Measurements from ENCODE around the gene FBN3. TPM values are rescaled to one million over a fixed set of nuclear protein-coding genes. Genes with fewer than 3 reads are reported as not detected.

The FBN3 gene
- total and polyA plus RNA-seq, 2 experiments from 2014 or later: 5.6 to 15.1 TPM

DNA sequence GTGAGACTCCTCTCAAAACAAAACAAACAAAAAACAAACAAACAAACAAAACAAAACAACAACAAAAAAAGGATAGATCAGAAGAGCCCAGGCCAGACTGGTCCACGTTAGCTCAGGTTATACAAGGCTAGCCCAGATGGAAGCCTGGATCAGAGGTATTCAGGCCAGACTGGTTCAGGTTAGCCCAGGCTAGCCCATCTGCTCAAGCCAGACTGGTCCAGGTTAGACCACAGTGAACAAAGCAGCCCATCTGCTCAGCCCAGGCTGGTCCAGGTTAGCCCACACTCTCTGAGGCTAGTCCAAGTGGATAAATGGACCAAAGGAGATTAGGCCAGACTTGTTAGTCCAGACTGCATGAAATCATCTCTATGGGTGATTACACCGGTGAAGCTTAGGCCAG lies 55.7 kb downstream of the FBN3 start:
- Histone ChIP-seq H3K4me3 (no peak overlapping the region), H3K27me3 (no peaks in the 10 kb centered on the region), H3K9me3 (ENCODE audit: low read depth) (peaks cover 4% of the 10 kb centered on the region), H3K27ac (no peak overlapping the region), H3K36me3 (peaks cover 4% of the 10 kb centered on the region), H3K4me1 (ENCODE audit: low read depth) (no peaks in the 10 kb centered on the region)
- no peak for DNase-seq (ENCODE audit: low read depth in 1 of 2, low spot score in 1 of 2)
- TF ChIP-seq, protein P1, sequence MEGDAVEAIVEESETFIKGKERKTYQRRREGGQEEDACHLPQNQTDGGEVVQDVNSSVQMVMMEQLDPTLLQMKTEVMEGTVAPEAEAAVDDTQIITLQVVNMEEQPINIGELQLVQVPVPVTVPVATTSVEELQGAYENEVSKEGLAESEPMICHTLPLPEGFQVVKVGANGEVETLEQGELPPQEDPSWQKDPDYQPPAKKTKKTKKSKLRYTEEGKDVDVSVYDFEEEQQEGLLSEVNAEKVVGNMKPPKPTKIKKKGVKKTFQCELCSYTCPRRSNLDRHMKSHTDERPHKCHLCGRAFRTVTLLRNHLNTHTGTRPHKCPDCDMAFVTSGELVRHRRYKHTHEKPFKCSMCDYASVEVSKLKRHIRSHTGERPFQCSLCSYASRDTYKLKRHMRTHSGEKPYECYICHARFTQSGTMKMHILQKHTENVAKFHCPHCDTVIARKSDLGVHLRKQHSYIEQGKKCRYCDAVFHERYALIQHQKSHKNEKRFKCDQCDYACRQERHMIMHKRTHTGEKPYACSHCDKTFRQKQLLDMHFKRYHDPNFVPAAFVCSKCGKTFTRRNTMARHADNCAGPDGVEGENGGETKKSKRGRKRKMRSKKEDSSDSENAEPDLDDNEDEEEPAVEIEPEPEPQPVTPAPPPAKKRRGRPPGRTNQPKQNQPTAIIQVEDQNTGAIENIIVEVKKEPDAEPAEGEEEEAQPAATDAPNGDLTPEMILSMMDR (IDR thresholded peaks at IDR 0.05; ENCODE audit: low read depth, low read length): no peak

DNA sequence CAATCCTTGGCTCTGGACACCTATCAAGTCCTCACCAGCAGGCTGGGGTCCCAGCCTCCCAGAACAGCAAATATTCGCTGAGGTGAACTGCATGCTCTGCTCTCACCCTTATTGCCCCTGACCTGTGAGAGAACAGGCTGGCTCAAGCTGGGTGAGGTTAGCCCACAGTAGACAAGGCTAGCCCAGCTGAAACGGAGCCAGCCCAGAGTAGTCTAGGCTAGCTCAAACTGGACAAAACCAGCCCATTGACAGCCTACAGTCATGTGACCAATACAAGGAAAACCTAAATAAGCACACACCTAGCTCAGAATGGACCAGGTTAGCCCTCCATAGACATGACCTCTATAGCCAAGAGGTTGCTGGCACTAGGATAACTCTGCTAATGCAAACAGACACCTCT lies 58.4 kb downstream of the FBN3 start:
- no peak for DNase-seq (ENCODE audit: low read depth in 1 of 2, low spot score in 1 of 2)
- Histone ChIP-seq H3K36me3 (peaks cover 4% of the 10 kb centered on the region), H3K4me1 (ENCODE audit: low read depth) (no peaks in the 10 kb centered on the region), H3K9me3 (ENCODE audit: low read depth) (peaks cover 4% of the 10 kb centered on the region), H3K4me3 (no peak overlapping the region), H3K27me3 (no peaks in the 10 kb centered on the region), H3K27ac (no peak overlapping the region)
- TF ChIP-seq, protein P1 (IDR thresholded peaks at IDR 0.05; ENCODE audit: low read depth, low read length): no peak

DNA sequence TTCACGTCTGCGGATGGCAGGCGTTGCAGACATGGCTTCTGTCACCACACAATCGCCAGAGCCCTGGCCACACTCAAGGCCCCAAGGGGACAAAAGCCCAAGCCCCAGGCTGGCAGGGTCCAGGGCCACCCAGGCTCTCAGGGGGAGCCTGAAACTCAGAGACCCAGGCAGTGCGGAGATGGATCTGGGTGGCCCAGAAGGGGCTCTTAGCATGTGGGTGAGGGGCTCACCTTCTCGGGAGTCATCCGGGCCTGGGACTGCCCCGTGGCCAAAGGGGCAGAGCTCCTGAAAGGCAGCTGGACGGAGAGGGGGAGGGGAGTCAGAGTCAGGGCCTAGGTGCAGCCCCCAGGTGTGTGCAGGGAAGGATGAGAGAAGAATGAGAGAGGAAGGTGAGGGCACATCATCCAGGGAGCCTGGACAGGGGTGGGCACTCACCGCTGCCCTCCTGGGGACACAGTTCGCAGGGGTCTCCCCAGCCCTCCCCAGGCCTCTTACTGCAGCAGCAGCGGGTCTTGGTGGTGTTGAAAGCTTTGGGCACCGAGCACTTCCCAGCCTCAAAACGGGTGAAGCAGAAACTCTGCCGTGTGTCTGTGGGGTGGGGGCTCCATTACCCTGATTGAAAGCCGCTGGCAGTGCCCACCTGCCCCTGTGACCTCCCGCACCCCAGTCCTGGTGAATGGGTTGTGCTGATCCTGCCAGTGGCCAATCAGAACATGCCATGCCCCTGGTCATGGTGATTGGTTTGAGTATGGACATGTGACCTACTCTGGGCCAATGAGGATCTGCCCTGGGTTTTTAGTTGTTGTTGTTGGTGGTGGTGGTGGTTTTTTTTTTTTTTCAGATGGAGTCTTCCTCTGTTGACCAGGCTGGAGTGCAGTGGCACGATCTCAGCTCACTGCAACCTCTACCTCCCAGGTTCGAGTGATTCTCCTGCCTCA lies 59.5 kb downstream of the FBN3 start:
- no peaks in the 10 kb centered on the region for H3K4me1 ChIP-seq (ENCODE audit: low read depth)
- H3K27me3 ChIP-seq: no peaks in the 10 kb centered on the region
- H3K9me3 ChIP-seq (ENCODE audit: low read depth): no peaks in the 10 kb centered on the region
- H3K4me3 ChIP-seq: no peak overlapping the region
- DNase-seq (ENCODE audit: low read depth in 1 of 2, low spot score in 1 of 2): no peak
- H3K27ac ChIP-seq: peak overlapping the region; percentile 23
- H3K36me3 ChIP-seq: no peaks in the 10 kb centered on the region
- TF ChIP-seq, protein P1 (IDR thresholded peaks at IDR 0.05; ENCODE audit: low read depth, low read length): no peak

DNA sequence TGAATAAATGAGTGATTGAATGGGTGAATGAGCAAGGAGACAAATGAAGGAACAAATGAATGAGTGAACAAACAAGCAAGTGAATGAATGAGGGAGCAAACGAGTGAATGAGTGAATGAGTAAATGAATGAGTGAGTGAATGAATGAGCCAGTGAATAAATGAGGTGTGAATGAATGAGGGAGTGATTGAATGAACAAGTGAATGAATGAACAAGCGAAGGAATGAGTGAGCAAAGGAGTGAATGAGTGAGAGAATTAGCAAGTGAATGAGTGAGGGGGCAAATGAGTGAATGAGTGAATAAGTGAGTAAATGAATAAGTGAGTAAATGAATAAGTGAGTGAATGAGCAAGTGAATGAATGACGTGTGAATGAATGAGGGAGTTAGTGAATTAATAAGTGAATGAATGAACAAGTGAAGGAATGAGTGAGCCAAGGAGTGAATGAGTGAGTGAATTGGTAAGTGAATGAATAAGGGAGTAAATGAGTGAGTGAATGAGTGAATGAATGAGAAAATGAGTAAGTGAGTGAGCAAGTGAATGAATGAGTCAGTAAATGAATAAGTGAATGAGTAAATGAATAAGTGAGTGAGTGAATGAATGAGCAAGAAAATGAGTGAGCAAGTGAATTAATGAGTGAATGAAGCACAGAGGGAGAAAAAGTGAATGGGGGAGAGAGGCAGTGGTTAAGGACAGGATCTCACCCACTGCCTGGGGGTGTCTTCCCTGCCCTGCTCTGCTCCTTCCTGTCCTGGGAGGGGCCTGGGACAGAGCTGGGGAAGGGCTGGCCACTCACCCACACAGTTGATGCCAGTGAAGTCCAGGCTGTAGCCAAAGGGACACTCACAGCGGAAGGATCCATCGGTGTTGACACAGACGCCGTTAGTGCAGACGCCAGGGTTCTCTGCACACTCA lies 60.4 kb downstream of the FBN3 start:
- Histone ChIP-seq H3K4me3 (no peak overlapping the region), H3K4me1 (ENCODE audit: low read depth) (no peaks in the 10 kb centered on the region)
- TF ChIP-seq, protein P1 (IDR thresholded peaks at IDR 0.05; ENCODE audit: low read depth, low read length): no peak

DNA sequence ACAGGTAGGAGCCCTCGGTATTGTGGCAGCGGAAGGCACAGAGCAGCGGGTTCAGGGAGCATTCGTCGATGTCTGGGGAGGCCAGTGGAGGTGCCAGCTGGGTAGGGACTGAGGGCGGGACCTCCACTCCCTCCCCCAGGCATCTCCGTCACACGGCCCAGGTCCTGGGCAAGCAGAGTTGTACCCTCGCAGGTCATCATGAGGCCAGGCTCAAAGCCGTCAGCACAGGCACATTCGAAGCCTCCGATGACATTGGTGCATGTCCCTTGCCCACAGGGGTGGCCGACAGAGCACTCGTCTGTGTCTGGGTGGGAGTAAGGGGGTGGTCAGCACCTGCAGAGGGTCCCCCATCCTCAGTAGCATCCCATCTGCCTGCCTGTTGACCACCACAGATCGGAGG lies 61.5 kb downstream of the FBN3 start:
- Histone ChIP-seq H3K9me3 (ENCODE audit: low read depth) (no peaks in the 10 kb centered on the region), H3K36me3 (no peaks in the 10 kb centered on the region), H3K27me3 (no peaks in the 10 kb centered on the region), H3K4me3 (no peak overlapping the region), H3K4me1 (ENCODE audit: low read depth) (no peaks in the 10 kb centered on the region), H3K27ac (no peak overlapping the region)
- TF ChIP-seq, protein P1 (IDR thresholded peaks at IDR 0.05; ENCODE audit: low read depth, low read length): no peak
- no peak for DNase-seq (ENCODE audit: low read depth in 1 of 2, low spot score in 1 of 2)

More for the DNA sequence above, 60.4 kb downstream of the FBN3 start:
- Histone ChIP-seq H3K36me3 (no peaks in the 10 kb centered on the region), H3K9me3 (ENCODE audit: low read depth) (no peaks in the 10 kb centered on the region), H3K27ac (peak overlapping the region; percentile 23), H3K27me3 (no peaks in the 10 kb centered on the region)
- no peak for DNase-seq (ENCODE audit: low read depth in 1 of 2, low spot score in 1 of 2)

All from cardiac muscle cell (in vitro differentiated cells and primary cell).